ENCODE measurements around the gene KAZN. TPM values are rescaled to one million over a fixed set of nuclear protein-coding genes. Genes with fewer than 3 reads are reported as not detected.

Gene KAZN
- total RNA-seq, 1 experiment from 2014 or later: 6.9 TPM

DNA sequence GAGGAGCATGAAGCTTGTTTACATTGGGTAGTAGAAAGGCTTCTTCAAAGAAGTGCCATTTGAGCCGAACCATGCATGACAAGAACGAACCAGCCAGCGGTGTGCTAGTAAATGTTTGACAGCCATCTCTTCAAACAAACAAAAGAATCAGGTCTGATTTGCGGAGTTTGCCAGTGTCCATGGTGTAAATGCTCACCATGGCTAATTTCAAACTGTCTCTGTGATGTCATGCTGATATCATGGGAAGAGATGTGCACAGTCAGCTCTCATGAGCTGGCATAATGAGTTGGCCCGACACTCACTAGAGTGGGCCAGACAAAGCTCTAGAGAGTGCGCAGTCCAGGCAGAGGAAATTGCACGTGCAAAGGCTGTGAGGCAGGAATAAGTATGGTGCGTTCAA, 101.1 kb downstream of the KAZN start:
- no peak overlapping the region for H3K4me3 ChIP-seq (ENCODE audit: insufficient read depth, low read depth, low read length)
- no peak for DNase-seq

DNA sequence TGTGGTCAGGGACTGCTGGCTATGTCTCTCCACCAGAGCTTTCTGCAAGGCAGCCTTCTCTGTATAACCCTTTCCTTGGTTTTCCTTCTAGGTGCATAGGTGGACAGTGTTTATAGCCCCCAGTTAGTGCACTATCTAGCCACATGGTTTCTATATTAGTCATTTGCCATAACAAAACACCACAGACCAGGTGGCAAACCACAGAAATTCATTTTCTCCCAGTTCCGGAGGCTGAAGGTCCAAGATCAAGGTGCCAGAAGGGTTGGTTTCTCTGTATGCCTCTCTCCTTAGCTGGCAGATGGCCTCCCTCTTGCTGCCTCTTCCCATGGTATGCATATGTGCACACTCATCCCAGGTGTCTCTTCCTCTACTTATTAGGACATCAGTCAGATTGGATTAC, 106.4 kb downstream of the KAZN start:
- Histone ChIP-seq H3K4me3 (ENCODE audit: insufficient read depth, low read depth, low read length) (no peak overlapping the region), H3K36me3 (replicated peaks; ENCODE audit: control insufficient read depth, insufficient read depth, low read length) (no peaks in the 10 kb centered on the region), H3K27me3 (ENCODE audit: control insufficient read depth, insufficient read depth, low read length) (no peaks in the 10 kb centered on the region; the same call in 1 of the 2 replicates)
- no peak for DNase-seq

More for the DNA sequence above, 101.1 kb downstream of the KAZN start:
- Histone ChIP-seq H3K36me3 (replicated peaks; ENCODE audit: control insufficient read depth, insufficient read depth, low read length) (no peaks in the 10 kb centered on the region), H3K27me3 (ENCODE audit: control insufficient read depth, insufficient read depth, low read length) (no peaks in the 10 kb centered on the region; the same call in 1 of the 2 replicates)

DNA sequence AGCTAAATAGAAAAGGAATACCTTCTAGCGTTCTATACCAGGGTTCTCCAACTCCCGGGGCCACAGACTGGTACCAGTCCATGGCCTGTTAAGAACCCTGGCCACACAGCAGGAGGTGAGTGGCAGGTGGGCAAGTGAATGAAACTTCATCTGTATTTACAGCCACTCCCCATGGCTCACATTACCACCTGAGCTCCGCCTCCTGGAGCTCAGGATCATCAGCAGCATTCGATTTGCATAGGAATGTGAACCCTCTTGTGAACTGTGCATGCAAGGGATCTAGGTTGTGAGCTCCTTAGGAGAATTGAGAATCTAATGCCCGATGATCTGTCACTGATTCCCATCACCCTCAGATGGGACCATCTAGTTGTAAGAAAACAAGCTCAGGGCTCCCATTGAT, 107.3 kb downstream of the KAZN start:
- H3K36me3 ChIP-seq (replicated peaks; ENCODE audit: control insufficient read depth, insufficient read depth, low read length): no peaks in the 10 kb centered on the region
- no peak overlapping the region for H3K4me3 ChIP-seq (ENCODE audit: insufficient read depth, low read depth, low read length)
- DNase-seq: no peak
- H3K27me3 ChIP-seq (ENCODE audit: control insufficient read depth, insufficient read depth, low read length): no peaks in the 10 kb centered on the region; the same call in 1 of the 2 replicates

DNA sequence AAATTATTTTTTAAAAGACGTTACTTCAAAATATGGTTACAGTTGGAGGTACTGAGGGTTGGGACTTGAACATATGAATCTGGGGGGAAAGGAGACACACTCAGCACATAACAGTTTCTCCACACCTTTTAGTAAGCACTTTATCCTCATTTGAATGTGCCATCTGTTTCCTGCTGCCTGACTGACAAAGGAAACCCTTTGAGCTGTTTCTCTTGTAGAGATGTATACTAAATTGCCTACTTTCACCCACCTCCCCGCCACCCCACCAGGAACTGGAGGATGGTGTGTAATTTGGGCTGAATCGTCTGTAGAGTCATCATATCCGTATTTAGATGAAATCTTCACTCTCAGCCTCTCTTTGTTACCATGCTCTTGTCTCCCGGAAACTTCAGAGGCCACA, 108.1 kb downstream of the KAZN start:
- no peak overlapping the region for H3K4me3 ChIP-seq (ENCODE audit: insufficient read depth, low read depth, low read length)
- no peaks in the 10 kb centered on the region for H3K36me3 ChIP-seq (replicated peaks; ENCODE audit: control insufficient read depth, insufficient read depth, low read length)
- DNase-seq: no peak
- no peaks in the 10 kb centered on the region; the same call in 1 of the 2 replicates for H3K27me3 ChIP-seq (ENCODE audit: control insufficient read depth, insufficient read depth, low read length)

DNA sequence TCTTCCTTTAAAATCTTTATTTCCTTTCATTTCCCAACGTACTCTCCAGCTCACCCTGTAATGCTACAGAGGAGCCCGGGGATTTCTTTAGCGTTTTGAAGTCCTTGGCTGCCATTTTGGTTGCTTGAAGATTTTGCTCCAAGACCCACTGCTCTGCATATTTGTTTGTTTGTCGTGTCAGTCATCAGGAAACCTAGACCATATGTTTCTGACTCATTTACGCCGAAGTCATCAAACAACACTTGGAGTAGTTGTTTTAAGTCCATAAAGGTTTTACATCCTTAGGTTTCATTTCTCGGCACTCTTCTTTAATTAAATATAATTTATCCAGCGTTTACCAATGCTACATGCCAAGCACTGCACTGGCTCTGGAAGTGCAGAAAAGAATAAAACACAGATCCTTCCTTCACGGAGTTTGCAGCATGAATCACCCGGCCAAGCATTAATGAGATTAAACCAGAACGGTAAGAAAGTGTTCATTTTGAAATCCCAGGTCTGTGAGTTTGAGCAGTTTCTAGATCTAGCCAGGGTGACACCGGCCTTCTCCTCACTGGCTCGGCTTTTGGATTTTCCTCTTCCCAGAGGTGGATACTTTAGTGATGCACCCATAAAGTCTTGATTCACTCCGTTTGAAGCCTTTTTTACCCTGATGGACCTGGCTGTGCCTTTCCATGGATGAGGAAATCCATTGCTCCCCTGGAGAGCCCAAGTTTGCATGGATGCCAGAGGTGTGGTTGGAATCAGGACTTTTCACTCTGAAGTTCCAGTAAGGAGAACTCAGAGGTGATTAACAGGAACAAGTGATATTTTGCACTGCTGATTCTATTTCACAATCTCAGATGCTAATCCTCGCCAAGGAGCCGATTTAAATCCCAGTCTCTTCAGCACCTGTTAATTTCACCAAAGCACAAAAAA, 109.3 kb downstream of the KAZN start:
- DNase-seq: no peak
- Histone ChIP-seq H3K27me3 (ENCODE audit: control insufficient read depth, insufficient read depth, low read length) (no peaks in the 10 kb centered on the region), H3K4me3 (ENCODE audit: insufficient read depth, low read depth, low read length) (no peak overlapping the region), H3K36me3 (replicated peaks; ENCODE audit: control insufficient read depth, insufficient read depth, low read length) (no peaks in the 10 kb centered on the region)

DNA sequence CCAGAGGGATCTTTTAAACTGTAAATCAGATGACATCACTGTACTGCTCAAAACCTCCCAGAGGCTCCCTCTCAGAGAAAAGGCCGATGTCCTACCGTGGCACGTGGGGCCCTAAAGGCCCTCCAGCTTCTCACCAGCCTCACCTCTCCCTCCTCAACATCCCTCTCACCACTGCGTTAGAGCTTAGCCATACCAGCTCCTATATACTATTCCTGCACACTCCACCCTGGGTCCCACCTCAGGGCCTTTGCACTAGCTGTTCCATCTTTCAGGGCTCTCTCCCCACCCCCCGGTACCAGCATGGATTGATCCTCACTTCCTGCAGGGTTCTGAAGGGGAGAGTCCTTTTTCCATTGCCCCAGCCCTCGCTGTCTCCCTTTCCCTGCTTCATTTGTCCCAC, 111.8 kb downstream of the KAZN start:
- Histone ChIP-seq H3K4me3 (ENCODE audit: insufficient read depth, low read depth, low read length) (no peak overlapping the region), H3K36me3 (replicated peaks; ENCODE audit: control insufficient read depth, insufficient read depth, low read length) (no peaks in the 10 kb centered on the region), H3K27me3 (ENCODE audit: control insufficient read depth, insufficient read depth, low read length) (no peaks in the 10 kb centered on the region)
- no peak for DNase-seq

- H3K4me3 ChIP-seq (ENCODE audit: insufficient read depth, low read depth, low read length): no peak overlapping the region
- no peaks in the 10 kb centered on the region for H3K27me3 ChIP-seq (ENCODE audit: control insufficient read depth, insufficient read depth, low read length)
- DNase-seq: no peak
- H3K36me3 ChIP-seq (replicated peaks; ENCODE audit: control insufficient read depth, insufficient read depth, low read length): no peaks in the 10 kb centered on the region
Measured at GRCh38 chr1:14712136-14712535, 113.7 kb downstream of the KAZN start.

DNA sequence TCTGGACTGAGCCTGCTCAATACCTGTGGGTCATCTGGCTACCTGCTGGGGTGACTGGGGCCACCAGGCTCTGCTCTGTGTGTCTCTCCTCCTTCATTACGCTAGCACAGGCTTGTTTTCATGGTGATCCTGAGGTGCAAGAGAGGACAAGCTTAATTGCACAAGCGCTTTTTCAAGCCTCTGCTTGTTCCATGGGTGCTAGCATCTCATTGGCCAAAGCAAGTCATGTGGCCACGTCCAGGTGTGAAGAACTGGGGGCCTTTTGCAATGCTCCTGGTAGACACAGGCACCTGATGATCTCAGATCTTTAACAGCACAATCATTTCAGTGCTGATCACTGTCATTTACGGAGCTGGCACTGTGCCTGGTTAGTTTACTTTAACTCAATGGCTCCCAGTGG, 114.6 kb downstream of the KAZN start:
- no peak for DNase-seq
- Histone ChIP-seq H3K36me3 (replicated peaks; ENCODE audit: control insufficient read depth, insufficient read depth, low read length) (no peaks in the 10 kb centered on the region), H3K27me3 (ENCODE audit: control insufficient read depth, insufficient read depth, low read length) (no peaks in the 10 kb centered on the region), H3K4me3 (ENCODE audit: insufficient read depth, low read depth, low read length) (no peak overlapping the region)

- Histone ChIP-seq H3K27me3 (ENCODE audit: control insufficient read depth, insufficient read depth, low read length) (no peaks in the 10 kb centered on the region), H3K36me3 (replicated peaks; ENCODE audit: control insufficient read depth, insufficient read depth, low read length) (no peaks in the 10 kb centered on the region), H3K4me3 (ENCODE audit: insufficient read depth, low read depth, low read length) (no peak overlapping the region)
- DNase-seq: no peak
Measured at GRCh38 chr1:14715266-14715665, 116.8 kb downstream of the KAZN start.

DNA sequence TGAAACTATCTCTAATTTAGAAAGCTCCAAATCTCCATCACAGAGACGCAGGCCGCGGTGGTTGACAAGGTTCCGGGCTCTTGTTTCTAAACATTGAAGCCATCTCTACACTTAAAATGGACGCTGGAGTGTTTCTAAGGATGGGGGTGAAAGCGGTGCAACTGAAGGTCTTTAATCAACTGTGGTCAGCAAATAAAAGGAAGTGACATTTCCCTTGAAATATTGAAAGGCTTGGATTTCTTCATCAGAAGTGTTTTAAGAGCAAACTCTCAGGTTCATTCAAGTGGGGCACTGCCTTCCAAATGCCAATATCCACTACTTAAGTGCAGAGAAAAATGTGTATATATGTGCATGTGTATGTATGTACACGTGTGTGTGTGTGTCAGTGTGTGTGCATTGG, 117.3 kb downstream of the KAZN start:
- Histone ChIP-seq H3K36me3 (replicated peaks; ENCODE audit: control insufficient read depth, insufficient read depth, low read length) (no peaks in the 10 kb centered on the region), H3K4me3 (ENCODE audit: insufficient read depth, low read depth, low read length) (no peak overlapping the region), H3K27me3 (ENCODE audit: control insufficient read depth, insufficient read depth, low read length) (no peaks in the 10 kb centered on the region)
- DNase-seq: no peak

GRCh38 chr1:14716474-14716873, 118.0 kb downstream of the KAZN start:
- DNase-seq: no peak
- no peaks in the 10 kb centered on the region for H3K36me3 ChIP-seq (replicated peaks; ENCODE audit: control insufficient read depth, insufficient read depth, low read length)
- no peak overlapping the region for H3K4me3 ChIP-seq (ENCODE audit: insufficient read depth, low read depth, low read length)
- H3K27me3 ChIP-seq (ENCODE audit: control insufficient read depth, insufficient read depth, low read length): no peaks in the 10 kb centered on the region

GRCh38 chr1:14718476-14718875, 120.0 kb downstream of the KAZN start:
- Histone ChIP-seq H3K36me3 (replicated peaks; ENCODE audit: control insufficient read depth, insufficient read depth, low read length) (no peaks in the 10 kb centered on the region), H3K4me3 (ENCODE audit: insufficient read depth, low read depth, low read length) (no peak overlapping the region), H3K27me3 (ENCODE audit: control insufficient read depth, insufficient read depth, low read length) (no peaks in the 10 kb centered on the region)
- no peak for DNase-seq

- DNase-seq: no peak
- Histone ChIP-seq H3K4me3 (ENCODE audit: insufficient read depth, low read depth, low read length) (no peak overlapping the region), H3K27me3 (ENCODE audit: control insufficient read depth, insufficient read depth, low read length) (no peaks in the 10 kb centered on the region), H3K36me3 (replicated peaks; ENCODE audit: control insufficient read depth, insufficient read depth, low read length) (no peaks in the 10 kb centered on the region)
Measured at GRCh38 chr1:14723401-14723800, 124.9 kb downstream of the KAZN start.

DNA sequence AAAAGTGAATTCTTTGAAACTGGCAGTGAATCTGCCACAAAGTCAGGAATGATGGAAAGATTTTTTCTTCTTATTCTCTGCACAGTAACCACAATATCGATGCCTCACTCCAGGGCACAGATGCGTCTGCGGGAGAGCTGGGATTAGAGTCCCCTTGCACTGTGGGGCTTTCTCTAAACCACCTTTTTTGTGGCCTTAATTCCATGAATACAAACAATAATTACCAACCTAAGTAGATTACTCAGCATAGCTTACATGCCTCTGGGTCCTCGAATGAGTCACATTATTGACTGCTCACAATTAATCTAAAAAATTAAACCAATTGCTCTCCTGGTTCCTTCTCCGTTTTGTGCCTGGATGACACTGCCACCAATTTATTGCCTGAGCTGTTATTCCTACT, 125.8 kb downstream of the KAZN start:
- Histone ChIP-seq H3K27me3 (ENCODE audit: control insufficient read depth, insufficient read depth, low read length) (no peaks in the 10 kb centered on the region), H3K36me3 (replicated peaks; ENCODE audit: control insufficient read depth, insufficient read depth, low read length) (no peaks in the 10 kb centered on the region), H3K4me3 (ENCODE audit: insufficient read depth, low read depth, low read length) (no peak overlapping the region)
- DNase-seq: no peak

GRCh38 chr1:14724678-14725077, 126.2 kb downstream of the KAZN start:
- Histone ChIP-seq H3K4me3 (ENCODE audit: insufficient read depth, low read depth, low read length) (no peak overlapping the region), H3K27me3 (ENCODE audit: control insufficient read depth, insufficient read depth, low read length) (no peaks in the 10 kb centered on the region), H3K36me3 (replicated peaks; ENCODE audit: control insufficient read depth, insufficient read depth, low read length) (no peaks in the 10 kb centered on the region)
- DNase-seq: no peak
